Natural killer cell (primary cell): ENCODE results near the gene ZMIZ1. TPM values are rescaled to one million over a fixed set of nuclear protein-coding genes. Genes with fewer than 3 reads are reported as not detected.
A peak's percentile ranks its signal among the peaks of the same experiment; 100 is the strongest.

ENCODE experiments used
- ATAC-seq, 3 donors: fragments of 150-1000 bp in 2 of 3; fragments of 200-7000 bp in 1 of 3; cut with Tn5 transposase; 1 replicate in 1 of 3; 2 replicates in 2 of 3; pipeline ENCODE4 v1.10.0; 2021; ENCODE audit warnings: mild to moderate bottlenecking in 2 of 3, moderate library complexity in 2 of 3
- DNase-seq, 2 donors: peaks; one replicate each; pipeline versions ENCODE4 v3.0.0 to v3.0.0-alpha.2; 2013 to 2021; ENCODE audit warnings: mixed read lengths in 1 of 2
- H3K27ac ChIP-seq: one replicate; pipeline ENCODE4 v1.5.1; 2013; ENCODE audit warnings: mild to moderate bottlenecking, low read length
- H3K27me3 ChIP-seq: one replicate; pipeline ENCODE4 v1.6.1; 2013; ENCODE audit warnings: low read length; ENCODE audit not compliant: control insufficient read depth, insufficient read depth
- H3K36me3 ChIP-seq: one replicate; pipeline ENCODE4 v1.6.1; 2013; ENCODE audit warnings: low read length; ENCODE audit not compliant: control insufficient read depth, insufficient read depth
- H3K4me1 ChIP-seq: one replicate; pipeline ENCODE4 v1.6.1; 2013; ENCODE audit warnings: low read length; ENCODE audit not compliant: control insufficient read depth, insufficient read depth
- H3K4me3 ChIP-seq: one replicate; pipeline ENCODE4 v1.5.1; 2013; ENCODE audit warnings: low read length
- H3K9me3 ChIP-seq: one replicate; pipeline ENCODE4 v1.6.1; 2013; ENCODE audit warnings: low read length; ENCODE audit not compliant: control insufficient read depth, insufficient read depth
- H3K27ac Mint-ChIP-seq, 2 donors: one replicate each; pipeline ENCODE4 v1.8.0; 2022; ENCODE audit warnings: mild to moderate bottlenecking in 2 of 2, mixed read lengths in 2 of 2, moderate library complexity in 1 of 2
- H3K27me3 Mint-ChIP-seq, 2 donors: one replicate each; pipeline ENCODE4 v1.8.0; 2022; ENCODE audit warnings: low read depth in 2 of 2, mixed read lengths in 2 of 2
- H3K36me3 Mint-ChIP-seq: one replicate; pipeline ENCODE4 v1.8.0; 2022; ENCODE audit warnings: mixed read lengths
- H3K4me1 Mint-ChIP-seq, 2 donors: one replicate each; pipeline ENCODE4 v1.8.0; 2022; ENCODE audit warnings: mixed read lengths in 2 of 2
- H3K4me3 Mint-ChIP-seq: one replicate; pipeline ENCODE4 v1.8.0; 2022; ENCODE audit warnings: mild to moderate bottlenecking, moderate library complexity, mixed read lengths
- H3K9me3 Mint-ChIP-seq, 2 donors: one replicate each; pipeline ENCODE4 v1.8.0; 2022; ENCODE audit warnings: mixed read lengths in 2 of 2
- CTCF ChIP-seq: fragments of 200-600 bp; IDR thresholded peaks from one replicate; pipeline ENCODE4 v1.8.0; 2022; ENCODE audit warnings: antibody characterized with exemption
- WGBS: methylation state at CpG from one replicate; pipeline ENCODE4 v1.1.7; 2013; ENCODE audit warnings: missing lambda C conversion rate; ENCODE audit not compliant: insufficient coverage; 5-methylcytosine and 5-hydroxymethylcytosine counted together
- intact Hi-C: fragments of 100-400 bp; cut with micrococcal nuclease; formaldehyde crosslinking; loops from one replicate; pipeline ENCODE4 v1.14.2; 2022
- total RNA-seq, 4 donors: library from RNA; stranded (reverse); fragments of 120-200 nt in 1 of 4; gene quantifications; one replicate each; pipeline versions ENCODE4 v1.2.3 to v1.2.4, GENCODE V29; 2013 to 2022

The ZMIZ1 gene
- total RNA-seq, 3 donors from 2014 or later (not counting 1 experiment from before 2014, with no cell fraction given) = 36.5 to 51.5 (median 37.9) TPM

GRCh38 chr10:79185067-79185774, 116.5 kb downstream of the ZMIZ1 start:
- no peaks in the 10 kb centered on the region for H3K36me3 Mint-ChIP-seq
- Histone ChIP-seq H3K9me3 (no peaks in the 10 kb centered on the region), H3K27ac (no peak overlapping the region), H3K4me1 (peaks cover 6% of the 10 kb centered on the region), H3K4me3 (no peak overlapping the region), H3K36me3 (no peaks in the 10 kb centered on the region), H3K27me3 (no peaks in the 10 kb centered on the region)
- intact Hi-C loops = no loop called here
- peaks cover 15 to 37% of the 10 kb centered on the region in 2 donors for H3K4me1 Mint-ChIP-seq
- TF ChIP-seq CTCF = no peak
- H3K27me3 Mint-ChIP-seq = no peaks in the 10 kb centered on the region
- H3K4me3 Mint-ChIP-seq = no peak overlapping the region
- H3K27ac Mint-ChIP-seq = peak overlapping the region in 1 of 2 donors; percentile 28
- DNase-seq = no peak
- no peak for ATAC-seq
- H3K9me3 Mint-ChIP-seq = no peaks in the 10 kb centered on the region
- WGBS = 57% methylated on average over 11 of the region's 12 CpGs

GRCh38 chr10:79185796-79186374, 117.1 kb downstream of the ZMIZ1 start:
- intact Hi-C loops = no loop called here
- no peak for DNase-seq
- Mint-ChIP-seq H3K27ac (peak overlapping the region in 1 of 2 donors; percentile 28), H3K36me3 (no peaks in the 10 kb centered on the region), H3K27me3 (no peaks in the 10 kb centered on the region), H3K4me1 (peaks cover 15 to 37% of the 10 kb centered on the region in 2 donors), H3K9me3 (no peaks in the 10 kb centered on the region), H3K4me3 (no peak overlapping the region)
- no peaks in the 10 kb centered on the region for H3K9me3 ChIP-seq
- no peaks in the 10 kb centered on the region for H3K36me3 ChIP-seq
- no peak overlapping the region for H3K27ac ChIP-seq
- 72% methylated on average over 7 of the region's 7 CpGs for WGBS
- no peaks in the 10 kb centered on the region for H3K27me3 ChIP-seq
- no peak overlapping the region for H3K4me3 ChIP-seq
- peaks cover 6% of the 10 kb centered on the region for H3K4me1 ChIP-seq
- ATAC-seq = no peak
- TF ChIP-seq CTCF = no peak

- 67% methylated on average over 7 of the region's 7 CpGs for WGBS
- no peaks in the 10 kb centered on the region for H3K27me3 Mint-ChIP-seq
- H3K4me3 ChIP-seq = no peak overlapping the region
- H3K4me1 ChIP-seq = peaks cover under 1% of the 10 kb centered on the region
- DNase-seq (no peak), ATAC-seq (no peak)
- H3K36me3 ChIP-seq = no peaks in the 10 kb centered on the region
- H3K27ac Mint-ChIP-seq = no peak overlapping the region
- no peaks in the 10 kb centered on the region for H3K9me3 ChIP-seq
- TF ChIP-seq CTCF = no peak
- peaks cover 18 to 35% of the 10 kb centered on the region in 2 donors for H3K4me1 Mint-ChIP-seq
- no peak overlapping the region for H3K27ac ChIP-seq
- no peak overlapping the region for H3K4me3 Mint-ChIP-seq
- intact Hi-C loops = no loop called here
- H3K9me3 Mint-ChIP-seq = no peaks in the 10 kb centered on the region
- H3K27me3 ChIP-seq = no peaks in the 10 kb centered on the region
- H3K36me3 Mint-ChIP-seq = no peaks in the 10 kb centered on the region
Observed at GRCh38 chr10:79186486-79187120, 117.8 kb downstream of the ZMIZ1 start.
